ENCODE measurements around the gene TMEM225B.
"Not testable (repeated sequence)": the region's sequence is repeated elsewhere in the genome, so short reads cannot be mapped to it uniquely, and the experiment has no call there.

TMEM225B gene

DNA sequence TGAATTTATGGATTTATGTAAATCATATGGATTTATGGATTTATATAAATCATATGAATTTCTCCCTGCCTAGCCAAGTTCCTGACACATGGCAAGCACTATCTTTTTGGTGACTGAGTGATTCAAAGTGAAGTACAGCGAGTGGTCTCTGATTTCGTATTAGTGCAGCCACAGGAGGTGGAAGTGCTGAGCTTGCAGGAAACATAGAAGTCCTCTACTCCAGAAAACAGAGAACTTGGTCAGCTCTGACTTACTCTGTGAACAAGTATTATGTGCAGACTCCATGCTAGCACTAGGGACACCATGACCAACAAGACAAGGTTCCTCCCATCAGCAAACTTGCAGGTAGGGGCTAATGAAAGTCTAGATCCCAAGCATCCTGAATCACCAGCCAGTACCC, 53.2 kb downstream of the TMEM225B start:
- H3K4me1 Mint-ChIP-seq (ENCODE audit: low read depth) = peaks cover 22% of the 10 kb centered on the region
- H3K27ac Mint-ChIP-seq = no peak overlapping the region
- H3K9me3 Mint-ChIP-seq = no peaks in the 10 kb centered on the region
- H3K27me3 Mint-ChIP-seq = no peaks in the 10 kb centered on the region
- peaks cover 61% of the 10 kb centered on the region for H3K36me3 Mint-ChIP-seq (ENCODE audit: low read depth)
- no peak overlapping the region for H3K4me3 Mint-ChIP-seq
- no peak for DNase-seq

DNA sequence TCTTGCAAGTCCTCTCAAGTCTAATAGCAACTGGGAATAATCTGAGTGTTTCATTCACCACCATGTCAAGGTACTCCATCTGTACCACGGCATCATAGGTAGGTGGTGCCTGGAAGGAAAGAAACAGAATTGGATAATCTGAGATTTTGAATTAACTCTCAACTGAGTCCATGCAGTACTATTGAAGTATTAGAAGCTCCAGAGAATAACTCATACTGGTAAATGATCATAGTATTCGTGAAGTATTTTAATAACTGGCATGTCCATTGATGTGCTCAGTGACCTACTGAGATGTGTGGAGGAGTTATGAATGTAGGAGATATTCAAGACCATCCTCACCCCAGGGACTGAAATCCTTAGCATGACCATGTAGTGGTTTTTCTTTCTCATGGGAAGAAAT, 54.6 kb downstream of the TMEM225B start:
- H3K27me3 Mint-ChIP-seq = no peaks in the 10 kb centered on the region
- peaks cover 23% of the 10 kb centered on the region for H3K4me1 Mint-ChIP-seq (ENCODE audit: low read depth)
- H3K36me3 Mint-ChIP-seq (ENCODE audit: low read depth) = peaks cover 53% of the 10 kb centered on the region
- no peak for DNase-seq
- H3K27ac Mint-ChIP-seq = no peak overlapping the region
- no peaks in the 10 kb centered on the region for H3K9me3 Mint-ChIP-seq
- H3K4me3 Mint-ChIP-seq = no peak overlapping the region

DNA sequence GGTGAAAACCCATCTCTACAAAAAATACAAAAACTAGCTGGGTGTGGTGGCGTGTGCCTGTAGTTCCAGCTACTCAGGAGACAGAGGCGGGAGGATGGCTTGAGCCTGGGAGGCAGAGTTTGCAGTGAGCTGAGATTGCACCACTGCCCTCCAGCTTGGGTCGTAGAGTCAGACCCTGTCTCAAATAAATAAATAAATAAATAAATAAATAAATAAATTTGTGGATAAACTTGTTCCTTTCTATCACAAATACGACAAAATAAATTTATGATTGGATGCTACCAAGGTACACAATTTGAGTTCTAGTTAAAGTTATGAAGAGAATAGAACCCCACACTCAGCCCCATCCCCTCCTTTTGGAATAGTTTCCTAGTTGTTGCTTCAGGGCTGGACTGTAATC, 55.2 kb downstream of the TMEM225B start:
- Mint-ChIP-seq H3K36me3 (ENCODE audit: low read depth) (peaks cover 52% of the 10 kb centered on the region), H3K4me1 (ENCODE audit: low read depth) (peaks cover 19% of the 10 kb centered on the region)
- DNase-seq, H3K4me3 Mint-ChIP-seq, H3K27ac Mint-ChIP-seq, H3K9me3 Mint-ChIP-seq, H3K27me3 Mint-ChIP-seq: not testable (repeated sequence)

DNA sequence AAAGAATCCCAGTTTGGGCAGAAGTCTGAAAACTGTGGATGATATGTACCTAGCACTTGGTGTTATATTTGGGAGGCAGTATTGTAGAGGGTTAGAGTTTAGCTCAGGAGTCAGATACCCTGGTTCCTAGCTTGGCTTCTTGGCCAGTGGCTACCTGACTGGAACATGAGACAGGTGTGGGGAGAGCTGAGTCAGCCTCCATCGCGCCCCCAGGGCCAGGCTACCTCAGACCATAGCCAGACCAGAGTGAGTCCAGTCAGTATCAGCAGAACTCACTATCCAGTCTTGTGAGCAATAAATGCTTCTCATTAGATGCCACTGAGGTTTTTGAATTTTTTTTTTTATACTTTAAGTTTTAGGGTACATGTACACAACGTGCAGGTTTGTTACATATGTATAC, 55.7 kb downstream of the TMEM225B start:
- H3K4me3 Mint-ChIP-seq = no peak overlapping the region
- DNase-seq = no peak
- H3K27me3 Mint-ChIP-seq = no peaks in the 10 kb centered on the region
- H3K4me1 Mint-ChIP-seq (ENCODE audit: low read depth) = peaks cover 16% of the 10 kb centered on the region
- H3K36me3 Mint-ChIP-seq (ENCODE audit: low read depth) = peaks cover 55% of the 10 kb centered on the region
- no peaks in the 10 kb centered on the region for H3K9me3 Mint-ChIP-seq
- no peak overlapping the region for H3K27ac Mint-ChIP-seq

DNA sequence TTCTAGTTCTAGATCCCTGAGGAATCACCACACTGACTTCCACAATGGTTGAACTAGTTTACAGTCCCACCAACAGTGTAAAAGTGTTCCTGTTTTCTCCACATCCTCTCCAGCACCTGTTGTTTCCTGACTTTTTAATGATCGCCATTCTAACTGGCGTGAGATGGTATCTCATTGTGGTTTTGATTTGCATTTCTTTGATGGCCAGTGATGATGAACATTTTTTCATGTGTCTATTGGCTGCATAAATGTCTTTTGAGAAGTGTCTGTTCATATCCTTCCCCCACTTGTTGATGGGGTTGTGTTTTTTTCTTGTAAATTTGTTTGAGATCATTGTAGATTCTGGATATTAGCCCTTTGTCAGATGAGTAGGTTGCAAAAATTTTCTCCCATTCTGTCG, 56.6 kb downstream of the TMEM225B start:
- H3K27me3 Mint-ChIP-seq; H3K27ac Mint-ChIP-seq; DNase-seq; H3K4me1 Mint-ChIP-seq (ENCODE audit: low read depth); H3K9me3 Mint-ChIP-seq; H3K4me3 Mint-ChIP-seq: not testable (repeated sequence)
- H3K36me3 Mint-ChIP-seq (ENCODE audit: low read depth) = peaks cover 53% of the 10 kb centered on the region

DNA sequence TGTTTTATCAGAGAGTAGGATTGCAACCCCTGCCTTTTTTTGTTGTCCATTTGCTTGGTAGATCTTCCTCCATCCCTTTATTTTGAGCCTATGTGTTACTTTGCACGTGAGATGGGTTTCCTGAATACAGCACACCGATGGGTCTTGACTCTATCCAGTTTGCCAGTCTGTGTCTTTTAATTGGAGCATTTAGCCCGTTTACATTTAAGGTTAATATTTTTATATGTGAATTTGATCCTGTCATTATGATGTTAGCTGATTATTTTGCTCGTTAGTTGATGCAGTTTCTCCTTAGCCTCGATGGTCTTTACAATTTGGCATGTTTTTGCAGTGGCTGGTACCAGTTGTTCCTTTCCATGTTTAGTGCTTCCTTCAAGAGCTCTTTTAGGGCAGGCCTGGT, 59.8 kb downstream of the TMEM225B start:
- not testable (repeated sequence) for H3K27ac Mint-ChIP-seq; H3K27me3 Mint-ChIP-seq; DNase-seq; H3K4me3 Mint-ChIP-seq; H3K9me3 Mint-ChIP-seq; H3K4me1 Mint-ChIP-seq (ENCODE audit: low read depth)
- peaks cover 57% of the 10 kb centered on the region for H3K36me3 Mint-ChIP-seq (ENCODE audit: low read depth)

All from activated T-cell treated with anti-CD3 and anti-CD28 coated beads, Interleukin-2, amount 50 U/mL, for 24 hours (primary cell).